HG03135 (cell line): ENCODE measurements around the gene RWDD3.

ENCODE experiments used
- ATAC-seq: cut with Tn5 transposase; IDR thresholded peaks from one replicate; pipeline ENCODE4 v1.9.1; 2021; ENCODE audit warnings: mild to moderate bottlenecking, moderate library complexity; ENCODE audit not compliant: unreplicated experiment

The RWDD3 gene

GRCh38 chr1:95229706-95230105, 4.3 kb upstream of the RWDD3 start:
- no peak for ATAC-seq

GRCh38 chr1:95230256-95230655, 3.8 kb upstream of the RWDD3 start:
- ATAC-seq = no peak

DNA sequence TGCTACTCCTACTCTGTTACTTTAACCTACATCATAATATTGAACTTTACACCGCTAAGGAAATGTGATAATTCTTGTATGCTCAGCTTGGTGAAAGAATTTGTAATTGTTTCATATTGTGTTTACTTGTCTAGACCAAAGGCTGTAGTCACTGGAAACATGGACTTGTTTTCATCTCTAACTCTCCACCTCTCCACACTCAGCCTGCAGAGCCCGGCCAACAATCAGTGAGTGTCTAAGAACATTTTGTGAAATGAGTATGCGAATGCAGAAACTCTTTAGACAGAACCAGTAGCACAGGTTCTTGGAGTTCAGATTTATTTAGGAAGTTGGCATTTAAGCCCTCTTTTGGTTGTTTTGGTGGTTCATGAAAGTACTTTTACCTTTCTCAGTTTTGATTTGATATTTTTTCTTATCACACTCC, 3.2 kb upstream of the RWDD3 start:
- ATAC-seq = no peak

DNA sequence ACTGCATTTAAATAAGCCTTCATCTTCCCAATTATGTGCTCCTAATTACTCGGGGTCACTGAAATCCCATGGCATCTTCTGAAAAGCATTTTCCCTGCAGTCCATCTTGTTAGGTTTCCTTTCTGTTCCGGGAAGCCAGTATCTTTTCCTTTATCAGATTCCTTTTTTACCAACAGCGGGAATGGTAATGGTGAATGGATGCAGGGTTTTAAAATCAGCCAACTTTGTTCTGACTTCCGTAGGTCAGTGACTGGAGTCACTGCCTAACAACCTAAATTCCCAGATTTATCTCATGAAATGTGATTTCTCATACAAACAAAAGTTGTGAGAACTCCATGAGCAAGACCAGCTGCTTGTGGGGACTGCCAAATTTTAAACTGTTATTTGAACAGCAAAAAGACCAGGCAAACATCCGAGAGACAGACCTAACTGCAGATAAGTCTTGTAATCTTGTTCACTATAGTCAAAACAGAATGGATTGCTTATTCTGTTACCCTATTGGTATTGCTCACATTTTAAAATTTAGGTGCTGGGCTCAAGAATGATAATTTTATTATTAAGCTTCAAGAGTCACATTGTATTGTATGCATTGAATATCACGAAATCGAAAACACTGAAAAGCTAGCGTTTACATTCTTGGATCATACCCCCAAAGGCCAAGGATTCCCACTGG, 1.2 kb upstream of the RWDD3 start:
- ATAC-seq = no peak

DNA sequence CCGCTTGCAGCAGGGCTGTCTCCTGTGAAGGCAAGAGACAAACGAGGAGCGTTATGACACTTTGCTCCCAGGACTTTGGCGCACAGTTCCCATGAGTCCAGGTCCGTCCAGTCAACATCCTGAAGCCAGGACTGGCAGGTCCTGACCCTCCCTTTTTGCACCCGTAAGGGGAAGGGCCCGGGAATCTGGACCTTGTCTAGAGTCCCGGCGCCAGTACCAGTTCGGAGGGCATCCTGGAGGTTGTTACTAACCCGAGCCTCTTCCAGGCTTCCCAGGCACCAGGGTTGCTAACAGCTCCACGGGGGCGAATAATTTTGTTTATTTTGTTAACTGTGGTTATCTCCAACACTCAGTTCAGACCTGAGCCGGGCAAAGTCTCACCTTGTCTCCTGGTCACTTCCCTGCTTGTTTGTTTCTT, 682 bp upstream of the RWDD3 start:
- no peak for ATAC-seq

DNA sequence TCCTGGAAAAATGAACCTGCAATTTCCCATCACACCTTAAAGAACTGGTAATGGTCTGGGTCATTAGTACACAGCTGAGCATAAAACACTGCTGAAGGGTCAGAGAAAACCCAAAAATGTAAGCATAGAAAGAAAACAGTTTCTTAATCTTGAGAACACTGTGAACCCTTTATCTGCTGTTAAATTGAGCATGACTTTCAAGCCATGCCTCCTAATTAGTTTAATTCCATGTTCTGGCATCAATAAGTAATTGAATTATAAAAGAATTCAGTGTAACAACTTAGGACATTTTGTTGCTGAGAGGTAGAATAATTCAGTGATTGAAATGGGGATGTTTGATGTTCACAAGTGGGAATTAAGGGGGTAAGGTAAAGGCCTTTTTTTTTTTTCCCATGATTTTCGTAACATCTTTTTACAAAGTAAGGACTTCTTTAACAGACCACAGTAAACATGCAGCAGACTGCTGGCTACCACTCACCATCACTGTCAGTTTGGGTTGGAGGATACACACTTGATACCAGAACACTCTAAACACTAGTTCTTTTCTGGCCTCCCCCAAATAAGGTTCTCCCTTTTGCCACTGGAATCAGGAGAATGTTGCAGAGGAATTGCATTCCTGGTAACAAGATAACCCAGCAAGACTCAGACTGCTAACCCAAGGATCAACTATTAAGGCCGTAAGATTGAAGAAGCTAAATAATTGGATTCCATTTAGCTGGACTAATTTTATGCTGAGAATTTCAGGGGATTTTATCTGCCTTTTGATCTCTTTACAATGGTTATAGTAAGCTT, 3.0 kb downstream of the RWDD3 start:
- ATAC-seq = no peak

DNA sequence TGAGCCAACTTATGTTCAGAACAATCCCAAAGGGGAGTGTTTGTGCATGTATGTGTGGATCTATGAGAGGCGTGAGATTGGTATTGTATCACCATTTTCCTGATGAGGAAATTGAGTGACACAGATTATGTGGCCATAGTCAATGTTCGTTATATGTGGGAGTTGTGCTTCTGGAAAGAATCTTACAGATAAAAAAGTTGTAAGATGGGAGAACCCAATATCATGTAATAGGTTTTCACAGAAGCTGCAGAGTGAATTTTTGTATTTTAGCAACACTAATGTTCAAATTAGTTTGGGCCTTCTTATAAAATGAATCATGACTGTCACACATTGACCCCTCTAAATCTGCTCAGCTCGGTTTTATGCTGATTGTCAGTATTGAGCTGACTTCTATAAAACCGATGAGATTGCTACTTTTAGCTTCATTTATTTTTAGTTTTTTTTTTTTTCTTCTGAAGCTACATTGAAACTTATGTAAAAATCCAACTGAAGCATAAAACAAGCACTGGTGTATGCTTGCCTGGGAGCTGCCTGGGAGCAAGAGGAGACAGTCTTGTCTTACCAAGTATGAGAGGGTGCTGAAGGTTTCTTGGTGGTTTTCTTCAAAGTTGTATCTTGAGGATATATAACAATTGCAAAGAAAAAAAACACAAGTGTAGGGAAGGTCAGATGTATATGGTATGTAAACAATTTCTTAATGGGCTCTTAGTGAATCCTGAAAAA, 4.1 kb downstream of the RWDD3 start:
- ATAC-seq = no peak

DNA sequence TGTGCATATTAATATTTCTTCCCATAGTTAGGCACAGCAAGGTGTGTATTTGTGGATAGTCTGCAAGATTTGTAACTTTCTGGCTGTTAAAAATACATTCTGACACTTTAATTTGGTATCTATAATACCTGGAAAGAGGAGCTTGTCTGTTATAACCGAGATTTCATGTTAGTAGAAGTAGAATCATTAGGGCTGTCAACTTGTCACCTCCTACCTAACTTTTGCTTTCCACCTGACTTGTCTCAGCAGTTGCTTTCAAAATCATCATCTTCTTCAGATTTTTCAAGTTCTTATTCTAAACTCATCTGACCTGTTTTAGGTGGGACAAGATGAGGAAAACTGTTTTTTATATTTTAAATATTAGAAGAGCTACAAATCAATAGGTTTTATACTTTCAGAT, 11.0 kb downstream of the RWDD3 start:
- ATAC-seq = no peak

DNA sequence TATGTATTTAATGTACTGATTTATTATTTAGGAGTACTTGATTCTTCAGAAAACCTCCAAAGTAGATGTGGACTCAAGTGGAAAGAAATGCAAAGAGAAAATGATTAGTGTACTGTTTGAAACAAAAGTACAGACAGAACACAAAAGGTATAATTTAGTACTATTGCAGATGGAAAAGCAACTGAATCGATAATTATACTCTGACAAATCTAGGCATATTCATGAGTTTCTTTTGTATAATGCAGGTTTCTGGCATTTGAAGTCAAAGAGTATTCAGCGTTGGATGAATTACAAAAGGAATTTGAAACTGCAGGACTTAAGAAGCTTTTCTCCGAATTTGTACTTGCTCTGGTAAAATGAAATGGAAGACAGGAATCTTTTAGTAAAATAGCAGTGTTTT, 12.5 kb downstream of the RWDD3 start:
- ATAC-seq = no peak

GRCh38 chr1:95247607-95248006, 13.6 kb downstream of the RWDD3 start:
- ATAC-seq = no peak

DNA sequence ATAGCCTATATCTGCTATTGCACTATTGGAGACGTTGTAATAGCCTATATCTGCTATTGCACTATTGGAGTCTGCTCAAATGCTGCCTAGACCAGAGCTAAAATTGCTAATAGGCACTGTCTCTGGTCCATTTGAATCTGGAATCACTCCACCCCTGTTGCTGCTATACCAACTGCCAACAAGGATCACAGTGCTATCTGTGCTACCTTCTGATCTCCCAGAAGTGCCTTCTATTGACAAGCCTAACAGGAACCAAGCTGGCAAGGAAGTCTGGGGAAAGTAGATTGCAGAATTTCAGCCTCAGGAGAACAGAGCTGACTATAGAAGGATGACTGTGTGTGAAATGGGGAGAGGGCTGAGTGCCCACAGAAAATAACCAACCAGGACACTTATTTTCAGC, 15.9 kb downstream of the RWDD3 start:
- no peak for ATAC-seq

DNA sequence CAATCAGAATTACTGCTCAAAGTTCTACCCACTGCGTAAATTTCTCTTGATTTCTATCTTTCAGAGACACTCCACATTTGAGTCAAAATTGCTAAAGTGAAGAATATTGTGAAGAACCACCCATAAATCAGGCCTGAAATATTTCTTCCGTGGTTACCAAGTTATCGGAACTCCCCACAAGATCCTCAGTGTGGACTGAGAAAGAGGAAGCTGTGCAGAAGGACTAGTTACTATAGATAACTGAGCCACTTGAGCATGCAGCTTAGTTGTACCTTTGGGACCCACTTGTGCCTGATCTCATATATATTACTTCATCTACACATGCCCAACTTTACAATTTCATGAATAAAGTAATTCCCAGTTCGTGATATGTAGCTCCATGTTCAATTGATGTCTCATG, 18.4 kb downstream of the RWDD3 start:
- no peak for ATAC-seq

DNA sequence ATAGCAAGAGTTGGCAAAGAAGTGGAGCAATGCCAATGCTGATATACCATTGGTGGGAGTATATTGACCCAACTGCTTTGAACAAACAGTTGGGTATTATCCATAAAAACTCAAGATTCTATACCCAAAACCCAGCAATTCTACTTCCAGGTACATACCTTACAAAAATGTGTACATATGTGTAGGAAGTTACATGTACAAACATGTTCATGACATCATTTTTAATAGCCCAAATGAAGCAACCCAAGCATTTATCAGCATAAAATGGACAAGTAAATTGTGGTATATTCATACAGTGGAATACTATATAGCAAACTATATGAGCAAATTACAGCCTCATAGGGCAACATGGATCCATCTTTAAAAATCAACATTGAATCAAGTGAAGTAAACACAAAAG, 20.9 kb downstream of the RWDD3 start:
- ATAC-seq = no peak

DNA sequence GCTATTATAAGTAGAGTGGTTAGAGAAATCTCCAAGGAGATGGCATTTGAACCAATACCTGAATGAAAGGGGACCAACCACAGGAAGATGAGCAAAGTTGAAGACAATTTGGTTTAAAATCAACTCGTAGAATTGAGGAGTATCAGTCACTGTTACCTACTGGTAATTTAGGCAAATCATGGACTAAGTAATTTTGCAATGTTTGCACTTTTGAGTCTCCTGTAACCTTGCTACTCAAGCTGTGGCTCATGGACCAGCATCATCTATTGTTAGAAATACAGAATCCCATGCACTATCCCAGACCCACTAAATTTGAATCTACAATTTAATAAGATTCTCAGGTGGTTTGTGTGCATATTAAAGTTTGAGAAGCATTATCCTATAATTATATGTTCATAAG, 21.8 kb downstream of the RWDD3 start:
- no peak for ATAC-seq

- no peak for ATAC-seq
These were observed 23.7 kb downstream of the RWDD3 start for GRCh38 chr1:95257758-95258157.

- no peak for ATAC-seq
These were observed 25.2 kb downstream of the RWDD3 start for GRCh38 chr1:95259245-95259644.

DNA sequence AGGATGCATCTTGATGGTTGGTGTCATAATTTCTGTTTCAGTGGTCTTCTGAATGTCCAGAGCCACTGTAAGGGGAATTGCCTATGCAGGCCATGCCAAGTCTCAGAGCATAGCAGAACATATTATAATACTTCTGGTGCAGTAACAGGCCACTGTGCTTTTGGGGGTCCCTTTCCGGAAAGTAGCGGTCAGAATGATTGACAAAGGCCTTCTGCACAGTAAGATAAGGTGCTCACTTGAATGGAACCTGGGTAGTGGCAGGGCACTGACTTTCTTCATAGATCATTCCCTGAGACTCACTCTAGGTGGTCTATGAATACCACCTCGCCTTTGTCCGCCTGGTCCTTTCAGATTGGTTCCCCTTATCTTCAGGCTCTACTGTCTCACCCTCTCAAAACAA, 28.9 kb downstream of the RWDD3 start:
- no peak for ATAC-seq

DNA sequence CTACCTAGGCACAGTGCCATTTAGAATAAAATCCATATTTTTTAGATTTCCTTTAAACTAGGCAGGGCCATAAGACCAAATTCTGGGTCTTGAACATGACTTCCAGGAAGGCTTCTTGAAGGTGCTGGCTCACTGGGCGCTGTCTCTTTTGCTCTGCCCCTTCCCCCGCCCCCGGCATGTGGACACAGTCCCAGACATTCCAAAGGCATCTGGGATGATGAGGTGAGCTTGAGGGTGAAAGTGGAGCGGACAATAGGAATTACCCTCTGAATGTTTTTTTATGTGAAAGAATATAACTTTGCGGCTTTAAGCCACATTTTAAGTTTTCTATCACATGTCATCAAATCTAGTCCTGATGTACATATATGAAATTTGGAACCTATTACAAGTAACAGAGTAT, 29.4 kb downstream of the RWDD3 start:
- no peak for ATAC-seq

GRCh38 chr1:95265106-95265505, 31.1 kb downstream of the RWDD3 start:
- ATAC-seq = no peak

GRCh38 chr1:95276429-95276828, 42.4 kb downstream of the RWDD3 start:
- ATAC-seq = no peak

DNA sequence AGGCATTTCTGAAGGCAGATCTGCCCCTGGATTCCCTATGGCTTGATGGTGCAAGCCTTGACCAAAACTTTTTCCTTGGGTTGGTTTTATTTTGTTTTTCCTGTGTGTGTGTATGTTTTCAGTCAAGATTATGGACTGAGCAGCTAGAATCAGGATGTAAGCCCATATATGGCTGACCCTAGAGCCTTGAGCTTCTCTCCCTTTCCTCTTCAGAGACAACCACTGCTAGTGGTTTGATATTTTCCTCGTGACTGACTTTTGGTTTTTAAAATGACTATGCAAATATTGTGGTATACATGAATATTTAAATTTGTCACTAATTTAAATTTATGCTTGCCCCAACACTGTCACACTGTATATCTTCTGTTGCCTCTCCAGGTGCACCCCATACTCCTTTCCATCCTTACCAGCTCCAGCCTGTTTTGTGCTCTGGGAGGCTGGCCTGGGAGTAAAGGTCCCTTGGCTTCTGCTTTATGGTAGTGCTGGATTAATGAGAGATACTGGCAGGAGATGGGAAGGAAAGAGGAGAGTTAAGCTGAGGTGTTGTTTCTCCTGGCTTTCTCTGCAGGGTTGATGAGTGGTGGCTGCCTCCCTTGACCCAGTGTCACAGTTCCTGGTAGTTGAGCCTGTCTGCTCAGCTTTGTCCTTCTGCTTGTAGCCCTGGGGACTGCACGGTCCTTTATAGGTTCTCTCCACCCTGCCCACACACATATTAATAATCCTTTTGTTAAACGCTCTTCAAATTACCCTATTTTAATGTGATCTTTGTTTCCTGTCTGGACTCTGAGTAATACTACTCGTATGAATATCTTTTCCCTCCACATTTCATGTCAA, 44.4 kb downstream of the RWDD3 start:
- peak; percentile 85 for ATAC-seq
